ENCODE results near the gene CALU. TPM values are rescaled to one million over a fixed set of nuclear protein-coding genes. Genes with fewer than 3 reads are reported as not detected.

Gene CALU
- total RNA-seq, 2 donors from 2014 or later = 36.3 to 45.8 TPM

DNA sequence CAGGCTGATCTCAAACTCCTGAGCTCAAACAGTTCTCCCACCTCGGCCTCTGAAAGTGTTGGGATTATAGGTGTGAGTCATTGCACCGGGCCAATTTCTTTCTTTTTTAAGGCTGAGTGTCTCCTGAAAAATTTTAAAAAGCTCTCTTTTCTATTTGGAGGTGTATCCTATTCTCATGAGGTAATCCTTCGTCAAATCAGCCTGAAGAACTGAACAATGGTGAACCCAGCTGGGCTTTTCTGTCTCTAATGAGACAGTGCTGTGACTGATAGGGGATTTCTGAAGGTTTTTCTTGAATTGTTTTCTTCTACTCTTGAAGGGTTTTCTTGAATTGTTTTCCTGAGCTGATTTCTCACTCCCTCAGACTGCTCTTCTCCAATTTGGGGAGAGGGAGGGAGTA lies 30.9 kb upstream of the CALU start:
- Histone ChIP-seq H3K36me3 (replicated peaks in 1 of 2; ENCODE audit: insufficient read depth in 1 of 2, low read depth in 2 of 2) (no peaks in the 10 kb centered on the region), H3K4me3 (no peak overlapping the region), H3K4me1 (no peaks in the 10 kb centered on the region), H3K27me3 (no peaks in the 10 kb centered on the region), H3K27ac (no peak overlapping the region), H3K9me3 (no peaks in the 10 kb centered on the region)
- ATAC-seq (no peak), DNase-seq (no peak)
- WGBS, 2 donors = 91 to 93% methylated on average over 3 of the region's 3 CpGs
- intact Hi-C loops (cut with DNase I) = no loop called here
- no peak for TF ChIP-seq CTCF (IDR thresholded peaks at IDR 0.05)
- no peak for TF ChIP-seq POLR2A (IDR thresholded peaks at IDR 0.05)

GRCh38 chr7:128708824-128709223 lies 30.3 kb upstream of the CALU start:
- ATAC-seq = no peak
- H3K4me3 ChIP-seq = no peak overlapping the region
- TF ChIP-seq POLR2A (IDR thresholded peaks at IDR 0.05) = no peak
- no peak for TF ChIP-seq CTCF (IDR thresholded peaks at IDR 0.05)
- DNase-seq = no peak
- H3K27me3 ChIP-seq = no peaks in the 10 kb centered on the region
- intact Hi-C loops (cut with DNase I) = no loop called here
- 65 to 85% methylated on average over 3 of the region's 3 CpGs for WGBS, 2 donors
- H3K36me3 ChIP-seq (replicated peaks in 1 of 2; ENCODE audit: insufficient read depth in 1 of 2, low read depth in 2 of 2) = no peaks in the 10 kb centered on the region
- no peak overlapping the region for H3K27ac ChIP-seq
- no peaks in the 10 kb centered on the region for H3K9me3 ChIP-seq
- no peaks in the 10 kb centered on the region for H3K4me1 ChIP-seq

GRCh38 chr7:128710481-128710880 lies 28.7 kb upstream of the CALU start:
- no peaks in the 10 kb centered on the region for H3K4me1 ChIP-seq
- H3K27ac ChIP-seq = no peak overlapping the region
- intact Hi-C loops (cut with DNase I) = no loop called here
- no peaks in the 10 kb centered on the region for H3K36me3 ChIP-seq (replicated peaks in 1 of 2; ENCODE audit: insufficient read depth in 1 of 2, low read depth in 2 of 2)
- H3K9me3 ChIP-seq = no peaks in the 10 kb centered on the region
- 86 to 91% methylated on average over 6 of the region's 6 CpGs for WGBS, 2 donors
- H3K4me3 ChIP-seq = no peak overlapping the region
- TF ChIP-seq CTCF (IDR thresholded peaks at IDR 0.05) (no peak), POLR2A (IDR thresholded peaks at IDR 0.05) (no peak)
- ATAC-seq (no peak), DNase-seq (peak in 1 of 4 donors; percentile 16)
- no peaks in the 10 kb centered on the region for H3K27me3 ChIP-seq

DNA sequence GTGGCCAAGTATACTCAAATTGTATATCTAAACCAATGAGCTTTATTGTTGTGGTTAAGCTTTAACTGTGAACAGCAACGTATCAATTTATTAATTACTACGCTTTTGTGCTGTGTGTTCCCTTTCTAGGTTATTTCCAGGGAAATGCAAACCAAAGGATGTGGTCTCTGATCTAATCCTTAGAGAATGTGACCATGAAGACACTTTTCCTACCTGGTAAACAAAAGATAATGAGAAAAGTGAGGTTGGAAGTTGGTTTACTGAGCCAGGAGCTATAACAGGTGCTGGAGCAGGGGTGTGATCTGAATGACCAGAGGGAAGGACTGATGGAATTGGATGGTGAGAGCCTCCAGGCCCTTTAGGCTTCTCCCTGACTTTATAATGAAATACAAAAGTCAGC lies 25.4 kb upstream of the CALU start:
- no peak for ATAC-seq
- no peaks in the 10 kb centered on the region for H3K9me3 ChIP-seq
- intact Hi-C loops (cut with DNase I) = no loop called here
- no peak overlapping the region for H3K27ac ChIP-seq
- H3K4me1 ChIP-seq = no peaks in the 10 kb centered on the region
- H3K27me3 ChIP-seq = no peaks in the 10 kb centered on the region
- DNase-seq = no peak
- WGBS, 2 donors = 79 to 86% methylated on average over 2 of the region's 2 CpGs
- H3K4me3 ChIP-seq = no peak overlapping the region
- no peaks in the 10 kb centered on the region for H3K36me3 ChIP-seq (replicated peaks in 1 of 2; ENCODE audit: insufficient read depth in 1 of 2, low read depth in 2 of 2)
- no peak for TF ChIP-seq CTCF (IDR thresholded peaks at IDR 0.05)
- TF ChIP-seq POLR2A (IDR thresholded peaks at IDR 0.05) = no peak

DNA sequence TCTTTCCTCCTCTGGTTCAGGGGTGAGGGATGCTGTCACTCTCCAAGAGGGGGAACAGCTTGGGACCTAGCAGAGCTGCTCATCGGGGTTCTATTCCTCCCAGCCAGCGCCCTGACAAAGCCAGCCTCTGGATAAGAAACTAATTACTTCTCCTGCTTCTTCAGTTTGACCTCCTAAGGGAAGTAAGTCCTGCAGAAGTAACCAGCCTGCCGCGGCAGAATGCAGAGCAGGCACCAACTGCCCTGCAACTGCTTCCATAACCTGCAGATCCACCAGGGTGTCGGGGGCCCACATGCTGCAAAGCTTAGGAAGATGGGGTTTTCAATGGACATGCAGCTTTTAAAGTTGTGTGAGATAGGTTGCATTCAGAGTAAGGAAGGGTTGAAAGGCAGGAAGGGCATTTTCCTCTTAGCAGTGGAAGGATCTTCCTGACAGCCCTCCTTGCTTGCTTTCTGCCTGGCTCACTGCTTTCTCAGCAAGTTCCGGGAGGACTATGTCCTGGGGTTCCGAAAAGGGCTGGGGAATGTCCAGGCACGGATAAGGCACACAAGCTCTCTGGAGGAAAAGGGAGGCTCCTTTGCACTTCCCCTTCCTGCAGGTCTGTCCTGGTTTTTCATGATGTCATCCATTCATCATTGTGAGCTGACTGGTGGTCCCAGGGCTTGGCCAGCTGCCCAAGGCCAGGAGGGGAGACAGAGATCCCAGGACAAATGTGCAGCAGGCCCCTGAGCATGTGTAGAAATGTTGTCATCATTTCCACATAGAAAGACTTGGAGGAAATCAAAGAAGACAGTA lies 24.3 kb upstream of the CALU start:
- Histone ChIP-seq H3K36me3 (replicated peaks in 1 of 2; ENCODE audit: insufficient read depth in 1 of 2, low read depth in 2 of 2) (no peaks in the 10 kb centered on the region), H3K9me3 (no peaks in the 10 kb centered on the region), H3K27ac (no peak overlapping the region), H3K4me1 (no peaks in the 10 kb centered on the region), H3K27me3 (no peaks in the 10 kb centered on the region), H3K4me3 (no peak overlapping the region)
- DNase-seq = no peak
- WGBS, 2 donors = 61 to 72% methylated on average over 6 to 8 of the region's 8 CpGs
- no peak for ATAC-seq
- intact Hi-C loops (cut with DNase I) = no loop called here
- no peak for TF ChIP-seq CTCF (IDR thresholded peaks at IDR 0.05)
- no peak for TF ChIP-seq POLR2A (IDR thresholded peaks at IDR 0.05)

All from body of pancreas (tissue), 4 donors.